GM12892 (cell line): ENCODE measurements around the gene B3GALNT2.
"Not testable (repeated sequence)": the region's sequence is repeated elsewhere in the genome, so short reads cannot be mapped to it uniquely, and the experiment has no call there.

ENCODE experiments used
- POLR2A ChIP-seq: IDR thresholded peaks from 2 replicates; pipeline ENCODE4 v1.6.1; 2011; ENCODE audit warnings: low read depth, low read length, control low read depth
- POLR2AphosphoS5 ChIP-seq: IDR thresholded peaks from 2 replicates; pipeline ENCODE4 v1.6.1; 2011; ENCODE audit warnings: low read depth, low read length, control low read depth
- TAF1 ChIP-seq: IDR thresholded peaks from 2 replicates; pipeline ENCODE4 v1.6.1; 2011; ENCODE audit warnings: low read depth, mild to moderate bottlenecking, control low read depth, low read length, borderline replicate concordance

- TF ChIP-seq POLR2A, POLR2AphosphoS5, TAF1: not testable (repeated sequence)
Observed at GRCh38 chr1:235546369-235547155, 42.3 kb upstream of the B3GALNT2 start.
